Right lobe of liver (tissue), 6 donors: Measurements from ENCODE around the gene WWP2. TPM values are rescaled to one million over a fixed set of nuclear protein-coding genes. Genes with fewer than 3 reads are reported as not detected.

ENCODE experiments used
- ATAC-seq, 4 donors: fragments of 200-7000 bp; cut with Tn5 transposase; one replicate each; pipeline ENCODE4 v1.9.1; 2020; ENCODE audit warnings: mild to moderate bottlenecking in 4 of 4, moderate library complexity in 4 of 4
- DNase-seq, 3 donors: peaks; one replicate each; pipeline ENCODE4 v3.0.0-alpha.2; 2020
- H3K27ac ChIP-seq, 3 donors: fragments of 200-600 bp; one replicate each; pipeline ENCODE4 v1.8.0; 2022
- H3K27me3 ChIP-seq, 2 donors: fragments of 200-600 bp; one replicate each; pipeline ENCODE4 v1.8.0; 2022
- H3K36me3 ChIP-seq, 4 donors: fragments of 200-600 bp; sonication (generic) in 1 of 4; one replicate each; pipeline versions ENCODE4 v1.5.1 to v1.8.0; 2017 to 2022; ENCODE audit warnings: control low read depth in 1 of 4
- H3K4me1 ChIP-seq, 4 donors: fragments of 200-600 bp; sonication (generic) in 1 of 4; one replicate each; pipeline versions ENCODE4 v1.5.1 to v1.8.0; 2017 to 2022; ENCODE audit warnings: control low read depth in 1 of 4
- H3K4me3 ChIP-seq, 3 donors: fragments of 200-600 bp; one replicate each; pipeline ENCODE4 v1.8.0; 2022
- H3K9me3 ChIP-seq, 4 donors: fragments of 200-600 bp; sonication (generic) in 1 of 4; one replicate each; pipeline versions ENCODE4 v1.5.1 to v1.8.0; 2017 to 2022; ENCODE audit warnings: control low read depth in 1 of 4
- CTCF ChIP-seq, 4 donors: fragments of 200-600 bp in 3 of 4; fragments of 450-650 bp in 1 of 4; IDR thresholded peaks; one replicate each; pipeline versions ENCODE4 v1.5.1 to v1.8.0; 2016 to 2022; ENCODE audit warnings: antibody characterized with exemption in 4 of 4, mild to moderate bottlenecking in 2 of 4
- POLR2A ChIP-seq: fragments of 450-650 bp; IDR thresholded peaks from one replicate; pipeline ENCODE4 v1.6.1; 2017; ENCODE audit warnings: antibody characterized with exemption, mild to moderate bottlenecking
- WGBS: methylation state at CpG from one replicate; pipeline ENCODE4 v1.1.6; 2018; ENCODE audit warnings: low coverage, low lambda C conversion rate; ENCODE audit not compliant: insufficient coverage; ENCODE audit errors: missing lambda C conversion rate; 5-methylcytosine and 5-hydroxymethylcytosine counted together
- intact Hi-C, 2 donors: fragments of 100-400 bp; cut with DNase I; formaldehyde crosslinking; loops; one replicate each; pipeline versions ENCODE4 v1.11.2 to v1.14.1; 2022
- total RNA-seq, 6 experiments: library from RNA; depleted of rRNA in 2 of 6; stranded (reverse); fragments of >200 nt in 2 of 6; fragmentation: NEBNext Ultra II Directional in 3 of 6; extraction: Animal tissue kit (Norgen Biotek cat#: 25700) in 3 of 6; gene quantifications; one replicate each; pipeline versions ENCODE4 v1.1.0 to v1.2.4, GENCODE V29; 2016 to 2023
- donor health status: DM: no; HTN: yes; CAD: no.
- donor health status: DM: no; HTN: no; CAD: no.
- donor health status: DM: no; HTN: no; CAD: no.
- donor health status: DM: no; HTN: yes; CAD: no.
- donor health status: DM: no; HTN: yes; CAD: no.

Gene WWP2
- total RNA-seq, 6 experiments from 2014 or later = 18.1 to 24.6 (median 22.4) TPM

- Histone ChIP-seq H3K36me3 (no peaks in the 10 kb centered on the region), H3K27me3 (no peaks in the 10 kb centered on the region), H3K9me3 (no peaks in the 10 kb centered on the region), H3K4me1 (peaks cover 0 to 16% (median 0%) of the 10 kb centered on the region in 4 donors), H3K4me3 (no peak overlapping the region), H3K27ac (no peak overlapping the region)
- intact Hi-C loops = no loop called here
- WGBS = 82% methylated on average over 1 of the region's 2 CpGs
- ATAC-seq = no peak
- no peak for DNase-seq
- TF ChIP-seq CTCF (IDR thresholded peaks at IDR 0.05) = no peak
- no peak for TF ChIP-seq POLR2A
Measured at GRCh38 chr16:69892378-69892777, 130.2 kb downstream of the WWP2 start.

GRCh38 chr16:69893106-69893505 lies 131.0 kb downstream of the WWP2 start:
- no peaks in the 10 kb centered on the region for H3K36me3 ChIP-seq
- intact Hi-C loops = no loop called here
- H3K4me3 ChIP-seq = no peak overlapping the region
- H3K9me3 ChIP-seq = no peaks in the 10 kb centered on the region
- no peaks in the 10 kb centered on the region for H3K27me3 ChIP-seq
- ATAC-seq = no peak
- no peak overlapping the region for H3K27ac ChIP-seq
- peaks cover 0 to 16% (median 0%) of the 10 kb centered on the region in 4 donors for H3K4me1 ChIP-seq
- DNase-seq = no peak
- TF ChIP-seq CTCF (IDR thresholded peaks at IDR 0.05) (no peak), POLR2A (no peak)
- 64% methylated on average over 2 of the region's 2 CpGs for WGBS

- H3K9me3 ChIP-seq = no peaks in the 10 kb centered on the region
- H3K36me3 ChIP-seq = no peaks in the 10 kb centered on the region
- H3K27ac ChIP-seq = no peak overlapping the region
- no peak for DNase-seq
- H3K4me3 ChIP-seq = no peak overlapping the region
- H3K4me1 ChIP-seq = peaks cover 0 to 15% (median 0%) of the 10 kb centered on the region in 4 donors
- 92% methylated on average over 7 of the region's 11 CpGs for WGBS
- no peak for ATAC-seq
- no peak for TF ChIP-seq POLR2A
- TF ChIP-seq CTCF (IDR thresholded peaks at IDR 0.05) = no peak
- no peaks in the 10 kb centered on the region for H3K27me3 ChIP-seq
- intact Hi-C loops = no loop called here
Measured at GRCh38 chr16:69894676-69895075, 132.5 kb downstream of the WWP2 start.

GRCh38 chr16:69903865-69904415 lies 141.8 kb downstream of the WWP2 start:
- ATAC-seq = no peak
- H3K4me3 ChIP-seq = no peak overlapping the region
- no peaks in the 10 kb centered on the region for H3K27me3 ChIP-seq
- intact Hi-C loops = no loop called here
- H3K36me3 ChIP-seq = no peaks in the 10 kb centered on the region
- no peak overlapping the region for H3K27ac ChIP-seq
- TF ChIP-seq CTCF (IDR thresholded peaks at IDR 0.05) (no peak), POLR2A (no peak)
- no peaks in the 10 kb centered on the region for H3K9me3 ChIP-seq
- DNase-seq = no peak
- H3K4me1 ChIP-seq = no peaks in the 10 kb centered on the region
- 92% methylated on average over 8 of the region's 8 CpGs for WGBS
